NCI-H69 (cell line): ENCODE measurements around the gene MTMR1.

Experiments
- DNase-seq: peaks from one replicate; lab custom pipeline; 2025; lab: John Stamatoyannopoulos, UW

MTMR1 gene

GRCh38 chrX:150762258-150763165, 69.3 kb downstream of the MTMR1 start:
- no peak for DNase-seq

GRCh38 chrX:150763303-150763797, 70.2 kb downstream of the MTMR1 start:
- no peak for DNase-seq

- no peak for DNase-seq
Measured at GRCh38 chrX:150763810-150764209, 70.6 kb downstream of the MTMR1 start.

GRCh38 chrX:150765237-150765636, 72.0 kb downstream of the MTMR1 start:
- DNase-seq: no peak

GRCh38 chrX:150765782-150766350, 72.7 kb downstream of the MTMR1 start:
- no peak for DNase-seq

- DNase-seq: peak; percentile 1
Measured at GRCh38 chrX:150766351-150767044, 73.3 kb downstream of the MTMR1 start.

- DNase-seq: no peak
Measured at GRCh38 chrX:150767045-150767395, 73.8 kb downstream of the MTMR1 start.

GRCh38 chrX:150767475-150768131, 74.4 kb downstream of the MTMR1 start:
- DNase-seq: no peak

- DNase-seq: no peak
Measured at GRCh38 chrX:150768132-150768485, 74.9 kb downstream of the MTMR1 start.

GRCh38 chrX:150768580-150769190, 75.5 kb downstream of the MTMR1 start:
- no peak for DNase-seq

- no peak for DNase-seq
Measured at GRCh38 chrX:150769408-150769807, 76.2 kb downstream of the MTMR1 start.

GRCh38 chrX:150770623-150771022, 77.4 kb downstream of the MTMR1 start:
- DNase-seq: no peak

GRCh38 chrX:150771116-150771515, 77.9 kb downstream of the MTMR1 start:
- DNase-seq: peak; percentile 23

GRCh38 chrX:150772150-150772970, 79.2 kb downstream of the MTMR1 start:
- peak; percentile 61 for DNase-seq

- no peak for DNase-seq
Measured at GRCh38 chrX:150773117-150773516, 79.9 kb downstream of the MTMR1 start.

GRCh38 chrX:150773634-150774033, 80.4 kb downstream of the MTMR1 start:
- DNase-seq: no peak

GRCh38 chrX:150774798-150775568, 81.8 kb downstream of the MTMR1 start:
- peak; percentile 2 for DNase-seq

GRCh38 chrX:150775569-150776350, 82.6 kb downstream of the MTMR1 start:
- no peak for DNase-seq

GRCh38 chrX:150777328-150777992, 84.3 kb downstream of the MTMR1 start:
- no peak for DNase-seq
